Body of pancreas (tissue), 4 donors: Measurements from ENCODE around the gene RAPGEF1. TPM values are rescaled to one million over a fixed set of nuclear protein-coding genes. Genes with fewer than 3 reads are reported as not detected.
A peak's percentile ranks its signal among the peaks of the same experiment; 100 is the strongest.

Experiments
- ATAC-seq: fragments of 150-250 bp; one replicate; pipeline ENCODE4 v1.9.1; 2016
- DNase-seq, 4 donors: peaks; one replicate each; pipeline ENCODE4 v3.0.0-alpha.2; 2019
- H3K27ac ChIP-seq, 4 donors: fragments of 200-600 bp; sonication (generic); 1 replicate in 3 of 4; 2 replicates in 1 of 4; pipeline versions ENCODE4 v1.5.1 to v1.6.1; 2016 to 2019; ENCODE audit warnings: mild to moderate bottlenecking in 1 of 4, mixed read lengths in 1 of 4, moderate library complexity in 1 of 4
- H3K27me3 ChIP-seq, 2 donors: fragments of 200-600 bp; sonication (generic); one replicate each; pipeline ENCODE4 v1.6.0; 2016; ENCODE audit warnings: mild to moderate bottlenecking in 1 of 2
- H3K36me3 ChIP-seq, 2 donors: fragments of 200-600 bp; sonication (generic); replicated peaks in 1 of 2; 2 replicates each; pipeline ENCODE4 v1.5.1; 2016; ENCODE audit warnings: low read depth in 2 of 2; ENCODE audit not compliant: insufficient read depth in 1 of 2
- H3K4me1 ChIP-seq: fragments of 200-600 bp; sonication (generic); one replicate; pipeline ENCODE4 v1.6.0; 2016
- H3K4me3 ChIP-seq, 2 donors: fragments of 200-600 bp; sonication (generic); 1 replicate in 1 of 2; 2 replicates in 1 of 2; pipeline ENCODE4 v1.5.1; 2016 to 2019
- H3K9me3 ChIP-seq, 3 donors: fragments of 200-600 bp; sonication (generic); 1 replicate in 2 of 3; 2 replicates in 1 of 3; pipeline ENCODE4 v1.5.1; 2016
- POLR2A ChIP-seq, 3 donors: fragments of 450-650 bp; IDR thresholded peaks; one replicate each; pipeline ENCODE4 v1.6.1; 2016; ENCODE audit warnings: antibody characterized with exemption in 3 of 3, mild to moderate bottlenecking in 2 of 3
- WGBS, 2 donors: methylation state at CpG; one replicate each; pipeline ENCODE4 v1.1.5; 2017; 5-methylcytosine and 5-hydroxymethylcytosine counted together
- intact Hi-C: fragments of 100-400 bp; cut with DNase I; formaldehyde crosslinking; loops from one replicate; pipeline ENCODE4 v1.15.1; 2023
- total RNA-seq, 2 donors: library from RNA; depleted of rRNA; stranded (reverse); fragments of >200 nt; gene quantifications; one replicate each; pipeline ENCODE4 v1.1.0, GENCODE V29; 2016
- TF ChIP-seq, protein P1 (sequence below), 7 experiments: fragments of 450-650 bp in 4 of 7; fragments of 200-600 bp in 3 of 7; sonication (generic) in 3 of 7; IDR thresholded peaks; one replicate each; pipeline ENCODE4 v1.5.1; 2016 to 2019; ENCODE audit warnings: antibody characterized with exemption in 7 of 7

The RAPGEF1 gene
- total RNA-seq, 2 donors from 2014 or later = 30.1 to 70.5 TPM

DNA sequence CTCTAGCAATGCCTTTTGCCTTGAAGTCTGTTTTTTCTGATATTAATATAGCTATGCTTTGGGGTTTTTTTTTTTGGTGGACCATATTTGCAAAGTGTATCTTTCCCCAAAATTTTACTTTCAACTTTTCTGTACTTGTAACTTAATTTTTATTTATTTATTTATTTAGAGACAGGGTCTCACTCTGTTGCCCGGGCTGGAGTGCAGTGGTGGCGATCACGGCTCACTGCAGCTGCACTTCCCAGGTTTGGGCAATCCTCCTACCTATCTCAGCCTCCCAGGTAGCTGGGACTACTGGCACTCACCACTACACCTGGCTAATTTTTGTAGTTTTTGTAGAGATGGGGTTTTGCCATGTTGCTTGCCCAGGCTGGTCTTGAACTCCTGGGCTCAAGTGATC lies 173.7 kb downstream of the RAPGEF1 start:
- H3K36me3 ChIP-seq = no peaks in the 10 kb centered on the region
- H3K9me3 ChIP-seq = no peaks in the 10 kb centered on the region
- no peaks in the 10 kb centered on the region for H3K27me3 ChIP-seq
- 95 to 100% methylated on average over 3 of the region's 3 CpGs for whole genome bisulfite sequencing, 2 donors
- no peaks in the 10 kb centered on the region for H3K4me1 ChIP-seq
- ATAC-seq (no peak), DNase-seq (no peak)
- intact Hi-C loops = no loop called here
- no peak for TF ChIP-seq POLR2A (IDR thresholded peaks at IDR 0.05)
- TF ChIP-seq, protein P1, sequence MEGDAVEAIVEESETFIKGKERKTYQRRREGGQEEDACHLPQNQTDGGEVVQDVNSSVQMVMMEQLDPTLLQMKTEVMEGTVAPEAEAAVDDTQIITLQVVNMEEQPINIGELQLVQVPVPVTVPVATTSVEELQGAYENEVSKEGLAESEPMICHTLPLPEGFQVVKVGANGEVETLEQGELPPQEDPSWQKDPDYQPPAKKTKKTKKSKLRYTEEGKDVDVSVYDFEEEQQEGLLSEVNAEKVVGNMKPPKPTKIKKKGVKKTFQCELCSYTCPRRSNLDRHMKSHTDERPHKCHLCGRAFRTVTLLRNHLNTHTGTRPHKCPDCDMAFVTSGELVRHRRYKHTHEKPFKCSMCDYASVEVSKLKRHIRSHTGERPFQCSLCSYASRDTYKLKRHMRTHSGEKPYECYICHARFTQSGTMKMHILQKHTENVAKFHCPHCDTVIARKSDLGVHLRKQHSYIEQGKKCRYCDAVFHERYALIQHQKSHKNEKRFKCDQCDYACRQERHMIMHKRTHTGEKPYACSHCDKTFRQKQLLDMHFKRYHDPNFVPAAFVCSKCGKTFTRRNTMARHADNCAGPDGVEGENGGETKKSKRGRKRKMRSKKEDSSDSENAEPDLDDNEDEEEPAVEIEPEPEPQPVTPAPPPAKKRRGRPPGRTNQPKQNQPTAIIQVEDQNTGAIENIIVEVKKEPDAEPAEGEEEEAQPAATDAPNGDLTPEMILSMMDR (IDR thresholded peaks at IDR 0.05) = no peak
- no peak overlapping the region for H3K27ac ChIP-seq
- H3K4me3 ChIP-seq = no peak overlapping the region

DNA sequence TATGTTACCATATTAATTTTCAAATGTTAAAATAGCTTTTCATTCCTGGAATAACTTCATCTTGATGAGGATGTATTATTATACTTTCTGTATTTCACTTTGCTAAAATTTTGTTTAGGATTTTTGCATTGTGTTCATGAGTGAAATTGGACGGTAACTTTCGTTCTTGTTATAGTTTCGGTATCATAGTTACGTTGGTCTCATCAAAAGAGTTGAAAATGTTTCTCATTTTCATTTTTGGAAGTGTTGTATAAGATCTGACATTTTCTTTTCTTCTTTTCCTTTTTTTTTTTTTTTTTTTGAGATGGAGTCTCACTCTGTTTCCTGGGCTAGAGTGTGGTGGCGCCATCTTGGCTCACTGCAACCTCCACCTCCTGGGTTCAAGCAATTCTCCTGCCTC lies 174.5 kb downstream of the RAPGEF1 start:
- H3K27me3 ChIP-seq = no peaks in the 10 kb centered on the region
- ATAC-seq (no peak), DNase-seq (no peak)
- no peaks in the 10 kb centered on the region for H3K4me1 ChIP-seq
- H3K36me3 ChIP-seq = no peaks in the 10 kb centered on the region
- H3K4me3 ChIP-seq = no peak overlapping the region
- H3K9me3 ChIP-seq = no peaks in the 10 kb centered on the region
- no peak for TF ChIP-seq POLR2A (IDR thresholded peaks at IDR 0.05)
- TF ChIP-seq, protein P1 (IDR thresholded peaks at IDR 0.05) = no peak
- intact Hi-C loops = no loop called here
- WGBS, 2 donors = 91 to 96% methylated on average over 5 of the region's 5 CpGs
- no peak overlapping the region for H3K27ac ChIP-seq

DNA sequence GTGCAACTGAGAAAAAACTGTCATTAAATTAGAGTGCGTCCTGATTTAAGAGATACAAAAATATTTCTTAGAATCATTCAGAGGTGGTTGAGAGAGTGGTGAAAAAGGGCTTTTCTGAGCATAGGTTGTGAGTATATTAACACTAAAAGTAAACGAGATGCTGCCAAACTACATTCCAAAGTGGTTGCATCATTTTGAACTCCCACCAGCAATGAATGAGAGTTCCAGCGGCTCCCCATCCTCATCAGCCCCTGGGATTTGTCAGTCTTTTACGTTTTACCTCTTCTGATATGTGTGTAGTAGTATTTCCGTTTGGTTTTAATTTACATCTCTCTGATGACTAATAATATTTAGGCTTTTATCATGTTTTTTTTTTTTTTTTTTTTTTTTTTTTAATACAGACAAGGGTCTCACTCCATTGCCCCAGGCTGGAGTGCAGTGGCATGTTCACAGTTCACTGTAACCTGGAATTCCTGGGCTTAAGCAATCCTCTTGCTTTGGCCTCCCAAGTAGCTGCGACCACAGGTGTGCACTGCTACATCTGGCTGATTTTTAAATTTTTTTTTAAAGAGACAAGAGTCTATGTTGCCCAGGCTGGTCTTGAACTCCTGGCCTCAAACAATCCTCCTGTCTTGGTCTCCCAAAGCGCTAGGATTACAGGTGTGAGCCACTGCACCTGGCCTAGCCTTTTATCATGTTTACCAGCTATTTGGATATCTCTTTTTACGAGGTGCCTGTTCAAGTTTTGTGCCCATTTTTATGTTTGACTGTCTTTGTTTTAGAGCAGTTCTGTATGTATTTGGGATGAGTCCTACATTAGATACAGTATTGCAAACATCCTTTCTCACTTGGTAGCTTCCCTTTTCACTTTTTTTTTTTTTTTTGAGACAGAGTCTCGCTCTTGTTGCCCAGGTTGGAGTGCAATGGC lies 177.6 kb downstream of the RAPGEF1 start:
- Histone ChIP-seq H3K4me1 (no peaks in the 10 kb centered on the region), H3K36me3 (no peaks in the 10 kb centered on the region), H3K9me3 (no peaks in the 10 kb centered on the region), H3K27ac (peak overlapping the region in 1 of 4 donors; percentile 28), H3K4me3 (no peak overlapping the region), H3K27me3 (no peaks in the 10 kb centered on the region)
- intact Hi-C loops = no loop called here
- TF ChIP-seq POLR2A (IDR thresholded peaks at IDR 0.05) = no peak
- TF ChIP-seq, protein P1 (IDR thresholded peaks at IDR 0.05) = no peak
- peak; percentile 38 for ATAC-seq
- no peak for DNase-seq
- WGBS, 2 donors = 56 to 61% methylated on average over 9 of the region's 9 CpGs

DNA sequence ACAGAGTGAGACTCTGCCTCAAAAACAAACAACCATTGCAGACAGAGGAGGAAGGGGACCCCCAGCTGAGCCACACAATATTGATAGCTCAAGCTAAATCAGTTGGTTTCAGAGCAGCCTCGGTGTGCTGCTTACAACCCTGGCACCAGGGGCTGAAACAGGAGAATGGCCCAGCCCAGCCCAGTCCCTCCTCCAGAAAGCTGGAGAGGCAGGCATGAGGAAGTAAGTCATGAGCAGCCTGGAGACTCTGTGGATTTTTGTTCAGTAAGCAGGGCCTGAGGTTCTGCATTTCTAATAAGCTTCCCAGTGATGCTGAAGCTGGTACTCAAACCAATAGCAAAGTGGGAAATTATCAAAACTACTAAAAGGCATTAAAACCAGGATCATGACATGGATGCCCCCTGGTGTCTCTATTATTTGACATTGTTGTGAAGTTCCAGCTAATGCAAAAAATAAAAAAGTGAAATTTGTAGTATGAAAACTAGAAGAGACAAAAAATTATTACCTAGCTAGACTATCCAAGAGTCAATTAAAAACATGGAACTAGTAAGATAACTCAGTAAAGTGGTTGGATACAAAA lies 180.4 kb downstream of the RAPGEF1 start:
- Histone ChIP-seq H3K27ac (no peak overlapping the region), H3K36me3 (no peaks in the 10 kb centered on the region), H3K4me1 (no peaks in the 10 kb centered on the region), H3K9me3 (no peaks in the 10 kb centered on the region), H3K27me3 (no peaks in the 10 kb centered on the region), H3K4me3 (no peak overlapping the region)
- intact Hi-C loops = no loop called here
- WGBS, 2 donors = 77% methylated on average over 1 of the region's 1 CpG; no CpG with 5 or more reads in 1 of the 2 donors
- DNase-seq = no peak
- TF ChIP-seq, protein P1 (IDR thresholded peaks at IDR 0.05) = peak in 2 of 7 experiments; percentile 15 to 31
- no peak for TF ChIP-seq POLR2A (IDR thresholded peaks at IDR 0.05)
- ATAC-seq = peak; percentile 40
